Lower leg skin (tissue), 3 donors: ENCODE results near the gene PRLH.

Experiments used
- POLR2A ChIP-seq, 2 donors: fragments of 450-650 bp; IDR thresholded peaks; one replicate each; pipeline ENCODE4 v1.6.1; 2016 to 2017; ENCODE audit warnings: antibody characterized with exemption in 2 of 2, mild to moderate bottlenecking in 1 of 2, moderate library complexity in 1 of 2
- TF ChIP-seq, protein P1 (sequence below), 3 donors: fragments of 450-650 bp; IDR thresholded peaks; one replicate each; pipeline ENCODE4 v1.5.1; 2016; ENCODE audit warnings: antibody characterized with exemption in 3 of 3, mild to moderate bottlenecking in 3 of 3, moderate library complexity in 2 of 3

DNA sequence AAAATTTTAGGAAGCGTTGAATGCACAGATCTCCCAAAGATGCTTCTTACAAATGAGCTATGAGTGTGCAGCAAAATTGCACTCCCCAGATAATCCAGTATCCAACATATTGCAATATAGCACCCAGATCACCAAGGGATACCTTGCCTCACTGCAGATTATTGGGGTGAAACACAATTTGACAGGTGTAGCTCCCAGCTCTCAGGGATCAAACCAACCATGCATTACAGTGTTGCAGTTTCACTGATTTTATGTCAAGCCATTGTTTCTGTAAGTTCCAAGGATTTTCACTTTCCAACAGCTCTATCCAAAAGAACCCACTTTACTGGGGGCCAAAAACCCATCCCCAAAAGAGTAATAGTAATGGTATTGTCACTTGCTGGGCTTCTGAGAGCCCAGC is 10.8 kb upstream of the PRLH start:
- TF ChIP-seq, protein P1, sequence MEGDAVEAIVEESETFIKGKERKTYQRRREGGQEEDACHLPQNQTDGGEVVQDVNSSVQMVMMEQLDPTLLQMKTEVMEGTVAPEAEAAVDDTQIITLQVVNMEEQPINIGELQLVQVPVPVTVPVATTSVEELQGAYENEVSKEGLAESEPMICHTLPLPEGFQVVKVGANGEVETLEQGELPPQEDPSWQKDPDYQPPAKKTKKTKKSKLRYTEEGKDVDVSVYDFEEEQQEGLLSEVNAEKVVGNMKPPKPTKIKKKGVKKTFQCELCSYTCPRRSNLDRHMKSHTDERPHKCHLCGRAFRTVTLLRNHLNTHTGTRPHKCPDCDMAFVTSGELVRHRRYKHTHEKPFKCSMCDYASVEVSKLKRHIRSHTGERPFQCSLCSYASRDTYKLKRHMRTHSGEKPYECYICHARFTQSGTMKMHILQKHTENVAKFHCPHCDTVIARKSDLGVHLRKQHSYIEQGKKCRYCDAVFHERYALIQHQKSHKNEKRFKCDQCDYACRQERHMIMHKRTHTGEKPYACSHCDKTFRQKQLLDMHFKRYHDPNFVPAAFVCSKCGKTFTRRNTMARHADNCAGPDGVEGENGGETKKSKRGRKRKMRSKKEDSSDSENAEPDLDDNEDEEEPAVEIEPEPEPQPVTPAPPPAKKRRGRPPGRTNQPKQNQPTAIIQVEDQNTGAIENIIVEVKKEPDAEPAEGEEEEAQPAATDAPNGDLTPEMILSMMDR (IDR thresholded peaks at IDR 0.05) = no peak
- TF ChIP-seq POLR2A (IDR thresholded peaks at IDR 0.05) = no peak
